DMS53 treated with DMSO at 0.1 percent for 48 hours (cell line): Measurements from ENCODE around the gene GRM8.
"Not testable (repeated sequence)": the region's sequence is repeated elsewhere in the genome, so short reads cannot be mapped to it uniquely, and the experiment has no call there.

Experiments used
- DNase-seq: peaks from one replicate; lab custom pipeline; 2025; ENCODE audit not compliant: unreplicated experiment; lab: John Stamatoyannopoulos, UW

Gene GRM8

DNA sequence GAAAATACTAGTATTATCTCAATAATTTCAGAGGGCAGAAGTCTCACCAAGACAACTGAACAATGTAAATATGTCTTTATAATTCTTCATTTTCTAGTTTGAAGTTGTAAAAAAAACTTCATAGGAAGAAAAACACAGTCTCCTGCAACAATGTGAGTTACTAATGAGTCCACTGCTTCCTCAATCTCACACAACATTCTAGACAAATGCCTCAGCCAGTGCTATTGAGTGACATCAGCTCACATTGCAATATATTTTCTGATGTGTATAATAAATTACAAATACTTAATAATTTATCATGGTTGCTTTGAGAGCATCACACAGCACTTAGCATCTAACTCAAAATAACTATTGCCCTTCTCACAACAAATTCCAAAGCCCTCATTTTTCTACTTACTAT is 321.2 kb downstream of the GRM8 start:
- no peak for DNase-seq

DNA sequence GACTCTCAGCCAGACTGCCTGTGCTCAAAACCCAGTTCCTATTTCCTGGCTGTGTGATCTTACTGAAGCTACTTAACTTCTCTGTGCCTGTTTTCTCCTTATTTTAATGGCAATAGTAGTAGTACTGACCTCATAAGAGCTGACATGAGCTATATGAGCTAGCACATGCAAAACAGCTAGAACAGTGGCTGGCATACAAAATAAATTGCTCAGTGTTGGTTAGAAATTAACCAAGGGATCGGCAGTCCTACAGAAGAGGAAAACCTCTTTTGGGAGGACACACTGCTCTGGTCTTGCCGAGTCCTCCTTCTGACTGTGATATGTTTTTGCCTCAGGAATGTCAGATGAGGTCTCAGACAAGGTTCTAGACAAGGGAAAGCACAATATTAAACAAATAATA is 322.6 kb downstream of the GRM8 start:
- DNase-seq = no peak

DNA sequence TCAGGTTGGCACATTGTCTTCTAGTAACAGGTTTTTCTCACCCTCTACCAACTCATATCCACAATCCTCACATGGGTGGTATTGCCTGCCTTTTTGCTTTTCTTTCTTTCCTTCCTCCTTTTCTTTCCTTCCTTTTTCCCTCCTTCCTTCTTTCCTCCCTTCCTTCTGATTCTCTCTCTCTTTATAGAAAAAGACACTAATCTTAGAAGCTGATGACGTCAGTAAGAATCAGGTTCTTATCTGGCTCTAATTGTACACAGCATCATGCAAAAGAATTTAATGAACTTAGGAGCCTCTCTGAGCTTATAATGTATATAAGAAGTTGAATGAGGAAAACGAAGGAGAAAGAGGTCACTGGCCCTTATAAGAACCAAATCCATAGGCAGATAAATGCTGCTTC is 328.3 kb downstream of the GRM8 start:
- no peak for DNase-seq

DNA sequence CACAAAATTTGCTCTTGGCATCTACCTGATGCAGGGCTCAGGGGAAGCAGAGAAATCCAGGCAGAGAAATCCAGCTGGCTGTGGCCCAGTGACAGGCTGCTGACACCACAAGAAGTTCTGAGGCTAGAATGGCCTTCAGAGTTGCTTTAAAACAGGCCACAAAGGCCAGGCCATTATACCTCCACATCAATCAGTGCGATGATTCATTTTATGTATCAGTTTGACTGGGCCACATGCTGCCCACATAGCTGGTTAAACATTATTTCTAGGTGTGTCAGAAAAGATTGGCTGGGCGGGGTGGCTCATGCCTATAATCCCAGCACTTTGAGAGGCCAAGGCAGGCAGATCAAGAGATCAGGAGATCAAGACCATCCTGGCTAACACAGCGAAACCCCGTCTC is 341.1 kb downstream of the GRM8 start:
- DNase-seq = not testable (repeated sequence)

DNA sequence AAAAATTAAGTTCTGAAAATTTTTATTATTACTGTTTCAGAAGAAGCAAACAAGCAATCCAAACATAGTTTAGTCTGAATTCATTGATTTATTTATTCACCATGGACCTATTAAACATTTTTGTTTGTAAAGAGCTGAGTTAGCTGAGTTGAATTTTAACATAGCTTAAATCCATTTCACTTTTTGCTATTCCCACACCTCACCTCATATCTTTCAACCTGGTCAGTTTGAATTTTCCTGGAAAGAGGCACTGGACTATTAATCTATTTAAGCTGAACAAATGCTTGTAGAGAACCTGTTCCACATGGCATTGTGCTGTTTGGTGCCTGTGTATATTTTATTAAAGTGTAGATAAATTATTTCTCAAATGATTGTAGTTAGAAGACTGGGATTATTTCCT is 344.2 kb downstream of the GRM8 start:
- not testable (repeated sequence) for DNase-seq

DNA sequence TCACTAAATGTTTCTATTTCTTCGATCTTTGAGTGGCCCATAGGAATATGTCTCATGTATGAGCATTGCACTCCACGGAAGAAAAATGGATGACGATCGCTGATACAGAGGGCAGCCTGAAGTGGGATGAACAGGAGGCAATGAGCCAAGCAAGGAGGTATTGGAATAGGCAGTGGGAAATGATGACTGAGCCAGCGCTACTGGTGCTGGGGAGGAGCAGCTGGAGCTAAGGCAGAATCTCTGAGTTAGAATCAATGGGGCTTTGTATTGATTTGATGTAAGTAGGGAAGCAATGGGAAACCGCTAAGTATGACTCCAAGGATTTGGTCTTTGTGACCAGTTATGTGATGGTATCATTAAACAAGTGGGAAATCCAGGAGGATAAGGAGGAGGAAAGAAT is 345.1 kb downstream of the GRM8 start:
- DNase-seq = not testable (repeated sequence)

DNA sequence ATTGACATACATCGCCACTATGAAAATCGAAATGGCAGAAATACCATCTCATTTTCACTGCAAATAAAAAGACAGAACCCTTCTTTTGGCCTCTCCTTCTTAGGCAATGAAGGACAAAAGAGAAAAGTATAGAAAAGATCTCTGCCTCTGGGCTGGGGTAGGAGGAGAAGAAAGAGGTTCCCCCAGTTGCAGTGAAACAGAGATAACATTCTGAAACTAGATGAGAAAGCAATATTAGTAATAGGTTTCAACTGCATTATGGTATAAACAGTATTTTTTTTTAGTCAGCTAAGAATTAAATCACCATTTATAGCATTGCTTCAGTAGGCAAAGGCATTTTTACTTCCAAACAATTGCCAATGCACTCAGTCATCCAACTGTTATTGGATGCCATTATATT is 347.5 kb downstream of the GRM8 start:
- not testable (repeated sequence) for DNase-seq

DNA sequence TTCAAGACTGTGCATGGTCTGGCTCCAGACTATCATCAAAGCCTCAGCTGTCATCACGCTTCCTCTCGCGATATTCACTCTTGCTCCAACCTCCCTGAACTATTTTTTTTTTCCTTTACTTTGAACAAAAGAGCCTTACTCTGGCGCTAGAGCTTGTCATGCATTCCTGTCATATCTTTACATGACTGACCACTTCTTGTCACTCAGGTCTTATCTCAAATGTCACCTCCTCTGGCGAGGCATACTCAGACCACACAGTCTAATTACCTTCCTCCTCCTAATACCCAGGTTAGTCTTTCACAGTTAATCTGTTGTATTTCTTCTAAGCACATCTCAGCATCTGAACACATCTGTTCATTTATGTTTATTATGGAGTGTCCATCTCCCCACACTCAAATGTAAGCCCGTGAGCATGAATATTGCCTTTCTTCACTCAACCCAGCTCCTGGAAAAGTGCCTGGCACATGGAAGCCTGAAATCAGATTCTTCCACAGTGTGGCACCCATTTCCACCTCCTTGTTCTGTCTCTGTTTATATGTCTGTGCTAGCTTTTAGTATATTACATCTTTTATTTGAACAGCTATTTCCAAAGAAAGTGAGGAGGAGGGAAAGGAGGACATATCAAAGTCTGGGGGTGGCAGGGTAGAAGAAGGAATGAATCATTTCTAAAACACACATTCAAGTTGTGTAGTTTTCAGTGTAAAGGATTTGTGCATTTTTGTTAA is 351.5 kb downstream of the GRM8 start:
- DNase-seq = not testable (repeated sequence)

DNA sequence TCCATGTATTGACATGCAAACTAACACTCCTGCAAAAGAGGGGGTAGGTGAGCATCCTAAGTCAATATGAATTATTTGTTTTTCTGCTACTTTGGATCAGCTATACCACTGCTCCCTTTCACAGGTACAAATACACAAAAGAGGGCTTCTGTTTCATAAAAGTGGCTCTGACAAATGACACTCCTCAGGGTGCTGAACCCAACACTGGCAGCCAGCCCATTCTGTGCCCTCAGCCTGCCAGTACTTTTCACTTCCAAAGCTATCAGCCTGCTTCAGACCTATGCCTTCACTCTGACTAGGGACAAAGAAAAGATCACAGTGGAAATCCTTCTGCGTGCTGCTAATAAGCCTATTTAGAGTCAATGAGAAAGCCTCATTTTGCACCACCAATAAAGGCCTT is 364.8 kb downstream of the GRM8 start:
- peak; percentile 55 for DNase-seq

DNA sequence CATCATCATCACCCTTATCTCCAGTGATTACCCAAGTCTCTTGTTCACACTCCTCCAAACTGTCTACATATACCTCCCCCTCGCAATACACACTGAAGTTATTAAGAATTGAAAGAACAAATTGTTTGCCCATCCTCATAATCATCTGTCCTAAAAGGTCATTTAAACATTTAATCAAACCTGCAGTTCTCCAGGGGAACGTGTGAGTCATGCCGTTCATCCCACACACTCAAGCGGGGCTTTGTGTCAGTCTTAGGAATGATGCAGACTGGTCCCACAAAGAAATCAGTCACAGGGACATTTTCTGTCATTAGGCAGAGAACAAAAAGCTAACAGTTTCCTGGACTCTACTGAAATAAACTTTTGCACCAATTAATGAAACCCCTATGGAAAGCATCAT is 365.2 kb downstream of the GRM8 start:
- DNase-seq = peak; percentile 24

DNA sequence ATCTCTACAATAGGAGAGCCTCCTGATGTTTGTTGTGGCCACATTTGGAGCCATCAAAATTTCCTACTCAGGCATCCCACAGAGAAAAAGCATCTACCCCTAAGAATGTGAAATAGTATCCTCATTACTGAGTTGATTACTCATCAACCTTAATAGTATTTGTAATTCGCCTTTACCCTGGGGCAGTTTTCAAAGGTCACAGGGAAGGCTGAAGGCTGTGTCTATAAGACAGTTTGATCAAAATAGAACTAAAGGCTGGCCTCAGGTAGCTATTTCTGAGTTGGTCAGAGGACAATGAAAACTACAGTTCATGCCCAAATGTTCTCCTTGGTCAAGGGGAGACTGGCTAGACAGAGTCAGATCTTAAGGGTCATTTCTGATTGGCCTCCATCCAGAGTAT is 370.0 kb downstream of the GRM8 start:
- DNase-seq = not testable (repeated sequence)

DNA sequence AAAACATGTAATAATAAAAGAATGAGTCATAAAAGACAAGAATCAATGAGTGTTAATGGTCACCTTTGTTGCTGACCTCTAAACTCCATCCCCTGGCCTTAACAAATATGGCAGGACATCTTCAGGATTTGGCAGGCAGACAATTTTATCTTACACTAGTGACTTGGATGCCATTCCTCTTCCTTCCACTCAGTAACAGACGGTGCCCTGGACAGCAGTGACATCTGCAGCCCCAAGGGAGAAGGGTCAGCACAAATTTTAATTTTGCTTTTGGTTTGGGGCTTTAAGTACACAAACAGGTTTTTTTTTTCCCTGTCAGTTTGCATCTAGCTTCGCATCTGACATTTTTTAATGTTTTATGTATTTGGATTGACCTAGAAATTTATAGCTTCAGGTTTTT is 370.8 kb downstream of the GRM8 start:
- DNase-seq = not testable (repeated sequence)

DNA sequence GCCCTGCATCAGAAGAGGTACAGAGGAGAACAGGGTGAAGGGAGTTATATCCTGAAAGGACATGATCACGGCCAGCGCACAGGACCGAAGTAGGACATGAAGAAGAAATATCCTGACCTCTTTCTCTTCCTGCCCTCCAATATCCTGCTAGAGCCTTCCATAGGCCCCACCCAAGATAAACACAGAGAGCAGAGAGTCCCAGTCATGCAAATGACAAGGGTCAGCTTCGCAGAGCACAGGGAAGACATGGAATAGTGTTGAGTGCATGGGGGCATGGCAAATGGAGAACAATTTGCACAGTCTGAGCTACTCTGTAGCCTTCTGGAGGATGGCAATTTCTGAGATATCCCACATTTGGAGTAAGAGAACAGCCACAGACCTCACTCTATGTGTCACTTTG is 371.4 kb downstream of the GRM8 start:
- no peak for DNase-seq

DNA sequence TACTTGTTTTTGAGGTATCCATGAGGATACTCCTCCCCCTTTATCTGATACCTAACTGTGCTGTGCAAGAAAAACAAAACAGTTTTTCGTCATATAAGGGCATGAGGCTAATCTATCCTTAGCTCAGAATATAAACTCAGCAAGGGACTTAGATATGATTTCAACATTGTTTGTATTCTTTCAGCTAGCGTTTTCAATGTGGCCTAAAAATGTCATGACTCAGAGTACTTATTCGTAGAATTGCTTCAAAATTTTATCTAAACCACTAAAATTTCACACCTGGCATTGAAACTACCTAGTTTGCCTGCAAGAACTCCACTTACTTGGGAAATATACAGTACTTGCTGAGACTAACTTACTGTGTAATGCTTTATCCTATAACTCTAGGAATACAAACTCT is 376.2 kb downstream of the GRM8 start:
- not testable (repeated sequence) for DNase-seq

DNA sequence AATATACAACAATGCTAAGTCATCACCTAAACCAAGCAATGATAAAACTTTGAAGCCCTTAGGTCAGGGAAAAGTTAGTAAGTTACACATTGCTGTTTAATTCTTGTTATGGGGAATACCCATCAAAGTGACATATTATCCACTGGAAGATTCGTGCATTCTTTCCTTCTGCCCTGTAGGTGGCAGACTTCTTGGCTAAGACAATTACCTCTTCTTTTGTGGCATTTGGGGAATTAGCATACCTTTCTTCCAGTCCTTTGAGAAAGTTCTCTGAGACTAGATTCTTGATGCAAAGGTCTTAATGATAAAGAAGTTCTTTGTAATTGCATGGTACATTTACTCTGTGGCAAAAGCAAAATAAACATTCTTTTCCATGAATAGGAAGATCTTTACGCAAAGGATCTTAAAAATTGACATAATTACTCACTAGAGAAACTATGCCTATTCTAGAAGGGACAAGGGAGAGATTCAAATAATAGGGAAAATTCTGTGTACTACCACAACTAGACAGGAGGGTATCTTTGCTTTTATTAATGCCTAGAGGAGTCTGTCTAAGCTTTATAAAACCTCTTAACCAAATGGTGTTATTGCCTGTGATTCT is 395.9 kb downstream of the GRM8 start:
- peak; percentile 39 for DNase-seq

DNA sequence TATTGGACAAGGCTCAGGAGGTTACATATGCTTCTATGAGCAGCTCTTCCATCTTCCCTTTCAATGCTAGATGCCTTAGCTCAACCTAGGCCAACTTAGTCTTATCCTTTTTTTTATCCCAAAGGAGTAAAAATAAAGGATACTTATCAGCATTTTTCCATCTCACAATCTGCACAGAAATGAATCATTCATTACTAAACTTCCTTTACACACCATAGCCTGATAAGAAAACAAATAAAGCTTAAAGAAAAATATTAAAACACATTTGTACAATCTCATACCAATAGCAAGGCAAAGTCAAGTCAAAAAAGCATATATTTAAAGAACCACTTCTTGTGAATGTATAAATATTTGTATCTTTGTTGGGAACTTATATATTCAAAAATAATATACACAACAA is 407.4 kb downstream of the GRM8 start:
- DNase-seq = no peak

DNA sequence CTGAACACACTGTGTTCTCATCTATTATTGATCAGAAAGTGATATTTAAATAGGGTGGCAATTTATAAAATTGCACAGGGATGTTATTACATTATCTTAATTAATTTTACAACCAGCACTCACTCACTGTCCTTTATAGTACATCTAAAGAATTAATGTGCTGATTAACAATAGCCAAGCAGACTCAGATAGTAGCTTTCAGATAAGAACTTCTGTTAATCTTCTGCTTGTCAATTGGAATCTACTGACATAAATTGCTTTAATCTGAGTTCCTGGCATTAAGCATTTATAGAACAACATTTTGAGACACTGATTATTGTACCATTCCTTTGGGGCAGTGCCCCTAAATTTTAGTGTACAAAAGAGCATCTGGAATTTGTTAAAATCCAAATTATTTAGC is 408.9 kb downstream of the GRM8 start:
- DNase-seq = no peak

DNA sequence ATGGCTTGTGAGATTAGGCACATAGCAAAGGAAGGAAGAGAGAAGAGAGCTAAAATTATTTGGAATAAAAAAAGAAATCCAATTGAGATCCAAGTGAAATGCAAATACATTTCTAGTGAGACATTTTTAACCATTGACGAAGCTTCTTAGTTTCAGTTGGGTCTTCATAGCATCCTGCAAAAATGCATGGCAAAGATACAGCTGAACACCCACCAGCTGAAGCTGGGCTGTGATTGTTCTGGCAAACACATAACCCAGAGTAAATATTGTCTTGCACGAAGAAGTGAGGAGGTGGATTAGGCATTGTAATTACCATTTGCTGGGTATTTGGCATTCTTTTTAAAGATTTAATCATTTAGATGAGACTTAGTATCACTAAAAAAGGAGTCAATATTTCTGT is 409.4 kb downstream of the GRM8 start:
- DNase-seq = peak; percentile 33

DNA sequence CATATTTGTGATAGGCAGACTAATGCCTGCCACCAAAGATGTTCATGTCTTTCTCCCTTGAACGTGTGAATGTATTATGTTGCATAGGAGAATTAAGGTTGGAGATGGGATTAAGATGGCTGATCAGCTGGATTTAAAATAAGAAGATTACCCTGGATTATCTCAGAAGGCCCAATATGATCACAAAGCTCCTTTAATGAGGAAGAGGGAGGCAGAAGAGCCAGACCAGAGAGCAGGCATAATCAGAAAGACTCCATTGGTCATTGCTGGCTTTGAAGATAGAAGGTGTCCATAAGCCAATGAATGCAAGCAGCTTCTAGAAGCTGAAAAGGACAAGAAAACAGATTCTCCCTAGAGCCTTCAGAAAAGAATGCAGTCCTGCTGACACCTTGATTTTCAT is 410.3 kb downstream of the GRM8 start:
- no peak for DNase-seq

DNA sequence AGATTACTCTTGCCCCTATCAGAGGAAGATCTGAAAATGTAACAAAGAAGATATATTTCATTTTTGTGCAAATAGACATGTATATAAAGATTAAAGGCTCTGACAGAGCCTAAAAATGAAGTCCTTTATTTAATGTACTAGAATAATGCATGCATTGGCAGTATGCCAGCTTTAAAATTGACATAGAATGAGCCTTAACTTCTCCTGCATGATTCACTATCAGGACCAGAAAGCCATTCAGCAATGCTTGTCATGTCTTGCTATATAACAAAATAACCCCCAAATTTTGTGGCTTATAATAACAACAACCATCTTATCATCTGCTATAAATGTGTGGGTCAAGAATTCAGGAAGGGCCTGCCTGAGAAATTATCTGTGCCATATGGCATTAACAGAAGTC is 411.9 kb downstream of the GRM8 start:
- DNase-seq = no peak

DNA sequence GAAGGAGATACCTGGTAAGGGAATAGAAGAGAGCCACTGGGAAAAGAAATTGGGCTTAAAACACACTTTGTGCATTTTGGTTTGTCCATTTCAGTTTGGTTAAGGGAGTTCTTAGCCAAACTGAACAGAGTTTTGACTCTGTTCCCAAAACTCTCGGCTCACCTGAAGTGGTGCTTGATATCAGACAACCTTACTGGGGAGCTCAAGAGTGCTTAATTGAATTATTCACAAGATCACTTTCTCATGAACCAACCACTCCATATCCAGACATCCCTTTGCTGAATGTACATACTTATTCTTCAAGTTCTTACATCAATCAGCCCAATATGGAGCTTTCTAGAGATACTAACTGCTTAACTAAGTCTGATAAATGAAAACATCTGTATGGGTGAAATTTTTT is 413.1 kb downstream of the GRM8 start:
- no peak for DNase-seq

DNA sequence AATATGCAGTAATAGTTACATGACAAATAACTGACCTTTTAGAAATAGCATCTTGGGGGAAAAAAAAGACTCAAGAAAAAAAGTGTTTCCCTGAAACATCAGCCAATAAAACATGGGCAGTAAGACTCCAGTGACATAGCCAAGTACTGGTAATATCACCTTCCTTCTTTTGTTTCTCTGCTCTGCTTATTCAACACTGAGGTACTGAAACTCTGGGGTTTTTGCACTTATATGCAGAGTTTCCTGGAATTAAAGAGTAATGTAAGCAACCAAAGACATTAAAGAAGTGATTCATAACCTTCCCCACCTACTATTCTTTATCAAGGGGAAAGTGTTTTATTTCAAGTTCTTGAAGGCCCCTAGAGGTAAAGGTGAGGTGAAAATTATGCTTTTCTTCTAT is 414.5 kb downstream of the GRM8 start:
- DNase-seq = no peak

DNA sequence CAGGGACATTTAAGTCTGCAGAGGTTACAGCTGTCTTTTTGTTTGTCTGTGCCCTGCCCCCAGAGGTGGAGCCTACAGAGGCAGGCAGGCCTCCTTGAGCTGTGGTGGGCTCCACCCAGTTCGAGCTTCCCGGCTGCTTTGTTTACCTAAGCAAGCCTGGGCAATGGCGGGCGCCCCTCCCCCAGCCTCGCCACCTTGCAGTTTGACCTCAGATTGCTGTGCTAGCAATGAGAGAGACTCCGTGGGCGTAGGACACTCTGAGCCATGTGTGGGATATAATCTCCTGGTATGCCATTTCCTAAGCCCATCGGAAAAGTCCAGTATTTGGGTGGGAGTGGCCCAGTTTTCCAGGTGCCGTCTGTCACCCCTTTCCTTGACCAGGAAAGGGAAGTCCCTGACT is 421.5 kb downstream of the GRM8 start:
- peak; percentile 34 for DNase-seq
